Heart left ventricle (tissue), 16 donors: ENCODE results near the gene LDHD. TPM values are rescaled to one million over a fixed set of nuclear protein-coding genes. Genes with fewer than 3 reads are reported as not detected.

Experiments used
- ATAC-seq, 4 donors: fragments of 200-7000 bp; cut with Tn5 transposase; one replicate each; pipeline ENCODE4 v1.9.1; 2020 to 2022; ENCODE audit warnings: moderate library complexity in 4 of 4, mild to moderate bottlenecking in 3 of 4, moderate number of reproducible peaks in 1 of 4
- DNase-seq, 5 donors: peaks; one replicate each; pipeline ENCODE4 v3.0.0-alpha.2; 2020
- H3K27ac ChIP-seq, 12 donors: fragments of 200-600 bp; sonication (generic) in 4 of 12; one replicate each; pipeline versions ENCODE4 v1.5.0 to v1.8.0; 2016 to 2022; ENCODE audit warnings: mild to moderate bottlenecking in 2 of 12
- H3K27me3 ChIP-seq, 9 donors: fragments of 200-600 bp; sonication (generic) in 2 of 9; one replicate each; pipeline versions ENCODE4 v1.5.1 to v1.8.0; 2016 to 2022; ENCODE audit warnings: mild to moderate bottlenecking in 3 of 9
- H3K36me3 ChIP-seq, 9 donors: fragments of 200-600 bp; sonication (generic) in 2 of 9; one replicate each; pipeline versions ENCODE4 v1.5.0 to v1.8.0; 2018 to 2022; ENCODE audit warnings: mild to moderate bottlenecking in 2 of 9
- H3K4me1 ChIP-seq, 12 donors: fragments of 200-600 bp; sonication (generic) in 4 of 12; one replicate each; pipeline versions ENCODE4 v1.5.0 to v1.8.0; 2016 to 2022; ENCODE audit warnings: mild to moderate bottlenecking in 3 of 12
- H3K4me3 ChIP-seq, 12 donors: fragments of 200-600 bp; sonication (generic) in 4 of 12; one replicate each; pipeline versions ENCODE4 v1.5.0 to v1.8.0; 2017 to 2022; ENCODE audit warnings: mild to moderate bottlenecking in 9 of 12, moderate library complexity in 4 of 12
- H3K9me3 ChIP-seq, 12 donors: fragments of 200-600 bp; sonication (generic) in 4 of 12; one replicate each; pipeline versions ENCODE4 v1.5.0 to v1.8.0; 2016 to 2022; ENCODE audit warnings: mild to moderate bottlenecking in 1 of 12
- CTCF ChIP-seq, 12 donors: fragments of 200-600 bp; sonication (generic) in 4 of 12; IDR thresholded peaks; one replicate each; pipeline versions ENCODE4 v1.5.0 to v1.8.0; 2018 to 2022; ENCODE audit warnings: antibody characterized with exemption in 12 of 12, mild to moderate bottlenecking in 5 of 12
- POLR2A ChIP-seq, 2 donors: fragments of 450-650 bp; IDR thresholded peaks; one replicate each; pipeline ENCODE4 v1.6.1; 2017; ENCODE audit warnings: antibody characterized with exemption in 2 of 2, mild to moderate bottlenecking in 2 of 2, moderate library complexity in 2 of 2
- WGBS, 4 donors: extraction: QIAGEN DNeasy Blood & Tissue Kit in 2 of 4; methylation state at CpG; one replicate each; pipeline versions ENCODE4 v1.1.5 to v1.1.7; 2013 to 2018; 5-methylcytosine and 5-hydroxymethylcytosine counted together
- intact Hi-C, 10 donors: fragments of 100-400 bp; cut with DNase I; formaldehyde crosslinking; loops; one replicate each; pipeline versions ENCODE4 v1.11.1 to v1.14.2; 2022
- polyA plus RNA-seq, 2 donors: library from polyadenylated mRNA; stranded (reverse); fragments of 200-250 nt; gene quantifications; one replicate each; pipeline ENCODE4 v1.2.3, GENCODE V29; 2013
- total RNA-seq, 9 donors: library from RNA; depleted of rRNA in 2 of 9; stranded (reverse); fragments of >200 nt in 2 of 9; fragmentation: NEBNext Ultra II Directional in 3 of 9; extraction: Animal tissue kit (Norgen Biotek cat#: 25700) in 3 of 9; gene quantifications; one replicate each; pipeline versions ENCODE4 v1.1.0 to v1.2.4, GENCODE V29; 2016 to 2023
- donor health status: ischemic (EF 13 %, LVEDD 7.1; RV severe dilation, severe dysfunction).
- donor health status: healthy with polysubstance abuse.
- donor health status: DM: no; HTN: yes; CAD: no.
- donor health status: DM: no; HTN: no; CAD: no.
- donor health status: ischemic (EF 25% LVEDD 6.9; RV normal size, moderate dysfunction).
- donor health status: ischemic (EF 25% LVEDD 5.7; RV mildly dilated, moderate dysfunction).
- donor health status: healthy.
- donor health status: DM: yes; HTN: yes; CAD: no.
- donor health status: ischemic (EF 35%, LVEDD 5.7; RV mildly dilated, moderate dysfunction).
- donor health status: nonischemic (EF 11% LVEDD 7.7; RV severe dilation, severe dysfunction).
- donor health status: DM: yes; HTN: yes; CAD: no.
- donor health status: PGD.
- donor health status: ischemic (EF 29% LVEDD 5.4; RV normal size, mild dysfunction).
- donor health status: nonischemic (EF 23%, LVEDD 6.1; RV moderate dilation, normal function).

LDHD gene
- total and polyA plus RNA-seq, 11 donors: 49.0 to 185 (median 90.6) TPM

- TF ChIP-seq CTCF (IDR thresholded peaks at IDR 0.05) (no peak), POLR2A (IDR thresholded peaks at IDR 0.05) (no peak)
- DNase-seq (no peak), ATAC-seq (no peak)
- intact Hi-C loops: no loop called here
- H3K9me3 ChIP-seq: peaks cover 0 to 3% (median 0%) of the 10 kb centered on the region in 12 donors
- peaks cover 0 to 56% (median 21%) of the 10 kb centered on the region in 12 donors for H3K4me1 ChIP-seq
- WGBS, 4 donors: 93 to 98% (median 96%) methylated on average over 7 of the region's 7 CpGs
- H3K27ac ChIP-seq: no peak overlapping the region
- no peaks in the 10 kb centered on the region for H3K36me3 ChIP-seq
- H3K27me3 ChIP-seq: no peaks in the 10 kb centered on the region
- no peak overlapping the region for H3K4me3 ChIP-seq
Measured at GRCh38 chr16:75079346-75079926, 37.1 kb downstream of the LDHD start.

- no peak for DNase-seq
- TF ChIP-seq CTCF (IDR thresholded peaks at IDR 0.05): no peak
- TF ChIP-seq POLR2A (IDR thresholded peaks at IDR 0.05): no peak
- ATAC-seq: no peak
- peaks cover 0 to 59% (median 23%) of the 10 kb centered on the region in 12 donors for H3K4me1 ChIP-seq
- peaks cover 0 to 3% (median 0%) of the 10 kb centered on the region in 12 donors for H3K9me3 ChIP-seq
- no peaks in the 10 kb centered on the region for H3K36me3 ChIP-seq
- no peak overlapping the region for H3K27ac ChIP-seq
- intact Hi-C loops: no loop called here
- H3K27me3 ChIP-seq: no peaks in the 10 kb centered on the region
- WGBS, 4 donors: 81 to 85% (median 83%) methylated on average over 8 of the region's 8 CpGs
- no peak overlapping the region for H3K4me3 ChIP-seq
Measured at GRCh38 chr16:75078886-75079285, 37.7 kb downstream of the LDHD start.

- H3K9me3 ChIP-seq: peaks cover 0 to 3% (median 0%) of the 10 kb centered on the region in 12 donors
- DNase-seq: no peak
- no peak for ATAC-seq
- TF ChIP-seq POLR2A (IDR thresholded peaks at IDR 0.05): no peak
- TF ChIP-seq CTCF (IDR thresholded peaks at IDR 0.05): no peak
- H3K27ac ChIP-seq: peak overlapping the region in 1 of 12 donors; percentile 39
- WGBS, 4 donors: 60 to 69% (median 62%) methylated on average over 3 of the region's 3 CpGs
- peaks cover 0 to 56% (median 19%) of the 10 kb centered on the region in 12 donors for H3K4me1 ChIP-seq
- no peak overlapping the region for H3K4me3 ChIP-seq
- H3K36me3 ChIP-seq: no peaks in the 10 kb centered on the region
- intact Hi-C loops: no loop called here
- H3K27me3 ChIP-seq: no peaks in the 10 kb centered on the region
Measured at GRCh38 chr16:75075688-75076268, 40.8 kb downstream of the LDHD start.

GRCh38 chr16:75074920-75075687, 41.5 kb downstream of the LDHD start:
- Histone ChIP-seq H3K36me3 (no peaks in the 10 kb centered on the region), H3K27me3 (no peaks in the 10 kb centered on the region), H3K4me1 (peaks cover 2 to 59% (median 23%) of the 10 kb centered on the region in 12 donors), H3K9me3 (peaks cover 0 to 3% (median 0%) of the 10 kb centered on the region in 12 donors), H3K27ac (peak overlapping the region in 1 of 12 donors; percentile 39), H3K4me3 (no peak overlapping the region)
- TF ChIP-seq CTCF (IDR thresholded peaks at IDR 0.05) (no peak), POLR2A (IDR thresholded peaks at IDR 0.05) (no peak)
- DNase-seq (peak in 1 of 5 donors; percentile 72), ATAC-seq (peak in 3 of 4 donors; percentile 63 to 75 (median 64))
- WGBS, 4 donors: 28 to 41% (median 34%) methylated on average over 11 to 12 of the region's 12 CpGs
- intact Hi-C loops: no loop called here
